Measurements from ENCODE around the gene PLEKHN1.

PLEKHN1 gene

GRCh38 chr1:998995-999724 lies 32.9 kb downstream of the PLEKHN1 start (continued):
- TF ChIP-seq, protein P1, sequence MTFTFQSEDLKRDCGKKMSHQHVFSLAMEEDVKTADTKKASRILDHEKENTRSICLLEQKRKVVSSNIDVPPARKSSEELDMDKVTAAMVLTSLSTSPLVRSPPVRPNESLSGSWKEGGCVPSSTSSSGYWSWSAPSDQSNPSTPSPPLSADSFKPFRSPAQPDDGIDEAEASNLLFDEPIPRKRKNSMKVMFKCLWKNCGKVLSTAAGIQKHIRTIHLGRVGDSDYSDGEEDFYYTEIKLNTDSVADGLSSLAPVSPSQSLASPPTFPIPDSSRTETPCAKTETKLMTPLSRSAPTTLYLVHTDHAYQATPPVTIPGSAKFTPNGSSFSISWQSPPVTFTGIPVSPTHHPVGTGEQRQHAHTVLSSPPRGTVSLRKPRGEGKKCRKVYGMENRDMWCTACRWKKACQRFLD (tag by site-specific recombination; IDR thresholded peaks at IDR 0.05), result no peak
- no peak for TF ChIP-seq ZNF449 (tag by site-specific recombination; IDR thresholded peaks at IDR 0.05)
- no peak for TF ChIP-seq SALL2 (tag by site-specific recombination; IDR thresholded peaks at IDR 0.05; ENCODE audit: borderline replicate concordance)
- TF ChIP-seq ZNF37A (tag by site-specific recombination; IDR thresholded peaks at IDR 0.05), result no peak
- TF ChIP-seq PRDM1 (tag by site-specific recombination; IDR thresholded peaks at IDR 0.05), result no peak
- TF ChIP-seq HOXD13 (CRISPR knock-in tag; IDR thresholded peaks at IDR 0.05; ENCODE audit: borderline replicate concordance), result no peak
- 0 out of 2 replicates have a peak, but pooled peaks have one; percentile 1 for TF ChIP-seq ZNF677 (tag by site-specific recombination; IDR thresholded peaks at IDR 0.05)
- no peak for TF ChIP-seq ZNF707 (tag by site-specific recombination; IDR thresholded peaks at IDR 0.05)
- TF ChIP-seq ZNF112 (tag by site-specific recombination; IDR thresholded peaks at IDR 0.05), result no peak
- no peak for TF ChIP-seq ZNF548 (tag by site-specific recombination; IDR thresholded peaks at IDR 0.05)
- TF ChIP-seq ZNF23 (tag by site-specific recombination; IDR thresholded peaks at IDR 0.05; ENCODE audit: borderline replicate concordance), result no peak
- no peak for TF ChIP-seq ZNF473 (tag by site-specific recombination; IDR thresholded peaks at IDR 0.05)
- no peak for TF ChIP-seq ZNF768 (tag by site-specific recombination; IDR thresholded peaks at IDR 0.05)
- TF ChIP-seq HOXC10 (CRISPR knock-in tag; IDR thresholded peaks at IDR 0.05), result no peak
- TF ChIP-seq GLIS2 (tag by site-specific recombination; IDR thresholded peaks at IDR 0.05), result peak; percentile 19; the same call in 1 of the 2 replicates
- TF ChIP-seq, protein P2, sequence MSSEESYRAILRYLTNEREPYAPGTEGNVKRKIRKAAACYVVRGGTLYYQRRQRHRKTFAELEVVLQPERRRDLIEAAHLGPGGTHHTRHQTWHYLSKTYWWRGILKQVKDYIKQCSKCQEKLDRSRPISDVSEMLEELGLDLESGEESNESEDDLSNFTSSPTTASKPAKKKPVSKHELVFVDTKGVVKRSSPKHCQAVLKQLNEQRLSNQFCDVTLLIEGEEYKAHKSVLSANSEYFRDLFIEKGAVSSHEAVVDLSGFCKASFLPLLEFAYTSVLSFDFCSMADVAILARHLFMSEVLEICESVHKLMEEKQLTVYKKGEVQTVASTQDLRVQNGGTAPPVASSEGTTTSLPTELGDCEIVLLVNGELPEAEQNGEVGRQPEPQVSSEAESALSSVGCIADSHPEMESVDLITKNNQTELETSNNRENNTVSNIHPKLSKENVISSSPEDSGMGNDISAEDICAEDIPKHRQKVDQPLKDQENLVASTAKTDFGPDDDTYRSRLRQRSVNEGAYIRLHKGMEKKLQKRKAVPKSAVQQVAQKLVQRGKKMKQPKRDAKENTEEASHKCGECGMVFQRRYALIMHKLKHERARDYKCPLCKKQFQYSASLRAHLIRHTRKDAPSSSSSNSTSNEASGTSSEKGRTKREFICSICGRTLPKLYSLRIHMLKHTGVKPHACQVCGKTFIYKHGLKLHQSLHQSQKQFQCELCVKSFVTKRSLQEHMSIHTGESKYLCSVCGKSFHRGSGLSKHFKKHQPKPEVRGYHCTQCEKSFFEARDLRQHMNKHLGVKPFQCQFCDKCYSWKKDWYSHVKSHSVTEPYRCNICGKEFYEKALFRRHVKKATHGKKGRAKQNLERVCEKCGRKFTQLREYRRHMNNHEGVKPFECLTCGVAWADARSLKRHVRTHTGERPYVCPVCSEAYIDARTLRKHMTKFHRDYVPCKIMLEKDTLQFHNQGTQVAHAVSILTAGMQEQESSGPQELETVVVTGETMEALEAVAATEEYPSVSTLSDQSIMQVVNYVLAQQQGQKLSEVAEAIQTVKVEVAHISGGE (tag by site-specific recombination; conservative IDR thresholded peaks at IDR 0.05; ENCODE audit: low read depth), result no peak
- TF ChIP-seq REST (tag by site-specific recombination; IDR thresholded peaks at IDR 0.05), result no peak
- TF ChIP-seq ZBTB17 (tag by site-specific recombination; IDR thresholded peaks at IDR 0.05), result no peak
- TF ChIP-seq, protein P3, sequence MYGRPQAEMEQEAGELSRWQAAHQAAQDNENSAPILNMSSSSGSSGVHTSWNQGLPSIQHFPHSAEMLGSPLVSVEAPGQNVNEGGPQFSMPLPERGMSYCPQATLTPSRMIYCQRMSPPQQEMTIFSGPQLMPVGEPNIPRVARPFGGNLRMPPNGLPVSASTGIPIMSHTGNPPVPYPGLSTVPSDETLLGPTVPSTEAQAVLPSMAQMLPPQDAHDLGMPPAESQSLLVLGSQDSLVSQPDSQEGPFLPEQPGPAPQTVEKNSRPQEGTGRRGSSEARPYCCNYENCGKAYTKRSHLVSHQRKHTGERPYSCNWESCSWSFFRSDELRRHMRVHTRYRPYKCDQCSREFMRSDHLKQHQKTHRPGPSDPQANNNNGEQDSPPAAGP (tag by site-specific recombination; IDR thresholded peaks at IDR 0.05), result 0 out of 2 replicates have a peak, but pooled peaks have one; percentile 30
- TF ChIP-seq ZNF169 (tag by site-specific recombination; IDR thresholded peaks at IDR 0.05), result no peak
- TF ChIP-seq ZNF692 (tag by site-specific recombination; IDR thresholded peaks at IDR 0.05), result no peak
- TF ChIP-seq ZNF514 (tag by site-specific recombination; IDR thresholded peaks at IDR 0.05), result no peak
- peak; percentile 73 for TF ChIP-seq ZFHX2 (tag by site-specific recombination; conservative IDR thresholded peaks at IDR 0.05)
- TF ChIP-seq ZNF24 (tag by site-specific recombination; IDR thresholded peaks at IDR 0.05), result no peak

Data from HEK293 (cell line).